Activated T-cell treated with anti-CD3 and anti-CD28 coated beads for 24 hours (primary cell): ENCODE results near the gene ARID3C.

Experiments
- DNase-seq: peaks from one replicate; pipeline ENCODE4 v3.0.0-alpha.2; 2020; ENCODE audit warnings: low read depth

Gene ARID3C

GRCh38 chr9:34627716-34628655, 880 bp downstream of the ARID3C start:
- no peak for DNase-seq

GRCh38 chr9:34625186-34625486, 3.7 kb downstream of the ARID3C start:
- DNase-seq: no peak

- DNase-seq: no peak
Measured at GRCh38 chr9:34624475-34625185, 4.2 kb downstream of the ARID3C start.

- no peak for DNase-seq
Measured at GRCh38 chr9:34623374-34624235, 5.3 kb downstream of the ARID3C start.

- peak; percentile 87 for DNase-seq
Measured at GRCh38 chr9:34620061-34620994, 8.5 kb downstream of the ARID3C start, which contains the start of gene DCTN3. TSS of gene DCTN3 (minus strand) at chr9:34620495. CDS start at chr9:34620464, 31 bp downstream.

GRCh38 chr9:34615132-34615531, 13.7 kb downstream of the ARID3C start:
- DNase-seq: no peak

- peak; percentile 63 for DNase-seq
Measured at GRCh38 chr9:34612788-34613390, 16.0 kb downstream of the ARID3C start.

- peak; percentile 83 for DNase-seq
Measured at GRCh38 chr9:34611811-34612787, 16.8 kb downstream of the ARID3C start, which contains the start of gene RPP25L. TSS of gene RPP25L (minus strand) at chr9:34612097. CDS start at chr9:34611296, 801 bp downstream.

- DNase-seq: no peak
Measured at GRCh38 chr9:34611251-34611810, 17.5 kb downstream of the ARID3C start.

GRCh38 chr9:34610434-34611206, 18.2 kb downstream of the ARID3C start:
- DNase-seq: no peak

- no peak for DNase-seq
Measured at GRCh38 chr9:34607331-34607730, 21.5 kb downstream of the ARID3C start.

- no peak for DNase-seq
Measured at GRCh38 chr9:34606905-34607304, 22.0 kb downstream of the ARID3C start.

- no peak for DNase-seq
Measured at GRCh38 chr9:34606190-34606589, 22.7 kb downstream of the ARID3C start.

GRCh38 chr9:34603610-34604231, 25.1 kb downstream of the ARID3C start:
- DNase-seq: peak; percentile 74

- DNase-seq: no peak
Measured at GRCh38 chr9:34601937-34602573, 26.8 kb downstream of the ARID3C start.

- no peak for DNase-seq
Measured at GRCh38 chr9:34600908-34601307, 28.0 kb downstream of the ARID3C start.

GRCh38 chr9:34599546-34599945, 29.3 kb downstream of the ARID3C start:
- DNase-seq: no peak
